HFF-Myc (cell line): ENCODE data around the gene ARHGEF6.

Experiments
- DNase-seq: peaks from one replicate; pipeline ENCODE4 v3.0.0-alpha.2; 2011; ENCODE audit warnings: low read depth; ENCODE audit errors: extremely low read depth
- H3K4me3 ChIP-seq: replicated peaks from 2 replicates; pipeline ENCODE4 v1.5.1; 2011; ENCODE audit warnings: low read depth, mild to moderate bottlenecking, control low read depth, low read length
- CTCF ChIP-seq: IDR thresholded peaks from 2 replicates; pipeline ENCODE4 v1.5.1; 2012; ENCODE audit warnings: mild to moderate bottlenecking, low read depth, low read length, control low read depth; ENCODE audit errors: missing control alignments

The ARHGEF6 gene

GRCh38 chrX:136626891-136627290 lies 153.8 kb downstream of the ARHGEF6 start:
- no peak for DNase-seq
- H3K4me3 ChIP-seq, result no peak overlapping the region
- no peak for TF ChIP-seq CTCF

- no peak overlapping the region for H3K4me3 ChIP-seq
- DNase-seq, result no peak
- no peak for TF ChIP-seq CTCF
Observed at GRCh38 chrX:136626237-136626636, 154.5 kb downstream of the ARHGEF6 start.

DNA sequence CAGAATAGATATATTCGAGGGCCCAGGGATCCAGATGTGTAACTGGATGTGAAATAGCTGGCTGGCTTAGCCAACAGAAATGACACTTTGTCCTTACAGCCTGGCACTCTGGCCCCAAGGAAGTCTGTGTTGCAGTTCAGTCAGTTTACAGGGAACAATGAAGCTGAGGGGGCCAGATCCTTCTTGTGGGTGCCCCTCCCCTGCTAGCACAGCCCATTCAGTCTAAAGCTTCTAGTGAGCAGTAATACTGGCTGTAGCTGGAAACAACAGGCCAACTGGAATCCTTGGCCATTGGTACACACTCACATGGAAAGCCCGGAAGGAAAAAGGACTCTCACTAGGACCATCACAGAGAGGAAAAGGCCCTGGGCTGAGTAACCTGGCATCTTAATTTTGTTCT lies 155.5 kb downstream of the ARHGEF6 start:
- no peak overlapping the region for H3K4me3 ChIP-seq
- TF ChIP-seq CTCF, result no peak
- no peak for DNase-seq

DNA sequence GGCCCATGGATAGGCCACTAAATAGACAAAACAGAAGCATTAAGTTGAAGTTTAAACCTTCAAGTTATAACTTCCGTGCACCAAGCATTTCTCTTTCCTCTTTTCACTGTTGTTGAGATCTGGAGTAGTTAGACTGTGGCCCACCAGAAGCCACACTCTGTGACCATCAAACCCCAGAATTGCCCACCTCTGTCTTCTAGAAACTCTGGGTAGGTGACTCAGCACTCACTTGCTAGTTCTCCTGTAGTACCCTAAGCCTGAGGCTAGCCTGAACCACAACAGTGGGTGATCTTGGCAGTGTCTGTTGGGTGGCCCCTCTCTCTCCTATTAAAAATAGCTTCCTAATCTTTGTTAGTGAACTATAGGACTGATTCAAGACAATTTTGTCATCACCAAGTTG lies 157.3 kb downstream of the ARHGEF6 start:
- no peak for TF ChIP-seq CTCF
- no peak for DNase-seq

DNA sequence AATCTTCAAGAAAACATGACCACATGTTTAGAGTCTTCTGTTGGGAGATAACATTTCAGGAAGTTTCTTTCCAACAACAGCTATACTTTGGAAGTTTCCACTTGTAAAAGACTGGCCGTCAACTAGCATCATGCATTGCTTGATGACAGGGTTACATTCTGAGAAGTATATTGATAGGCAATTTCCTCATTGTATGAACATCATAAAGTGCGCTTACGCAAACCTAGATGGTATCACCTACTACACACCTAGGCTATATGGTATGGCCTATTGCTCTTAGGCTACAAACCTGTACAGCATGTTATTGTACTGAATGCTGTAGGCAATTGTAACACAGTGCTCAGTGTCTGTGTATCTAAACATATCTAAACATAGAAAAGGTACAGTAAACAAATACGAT lies 158.2 kb downstream of the ARHGEF6 start:
- TF ChIP-seq CTCF, result no peak
- no peak overlapping the region for H3K4me3 ChIP-seq
- DNase-seq, result no peak

More for the DNA sequence above, 157.3 kb downstream of the ARHGEF6 start:
- H3K4me3 ChIP-seq, result no peak overlapping the region

GRCh38 chrX:136620780-136621179 lies 160.0 kb downstream of the ARHGEF6 start:
- no peak for DNase-seq
- TF ChIP-seq CTCF, result no peak
- no peak overlapping the region for H3K4me3 ChIP-seq

GRCh38 chrX:136619899-136620505 lies 160.7 kb downstream of the ARHGEF6 start:
- no peak overlapping the region for H3K4me3 ChIP-seq
- DNase-seq, result no peak
- no peak for TF ChIP-seq CTCF
